Parathyroid adenoma (tissue), 2 donors: Measurements from ENCODE around the gene CIRBP.

Experiments used
- H2AFZ ChIP-seq: fragments of 300-600 bp; sonication (generic); one replicate; pipeline ENCODE4 v1.7.0; 2017; ENCODE audit warnings: antibody characterized with exemption, mild to moderate bottlenecking
- H3K27ac ChIP-seq: fragments of 300-600 bp; sonication (generic); one replicate; pipeline ENCODE4 v1.7.0; 2017
- H3K27me3 ChIP-seq: fragments of 300-600 bp; sonication (generic); one replicate; pipeline ENCODE4 v1.7.0; 2017; ENCODE audit warnings: low read length; ENCODE audit not compliant: control insufficient read depth, insufficient read depth
- H3K36me3 ChIP-seq: fragments of 300-600 bp; sonication (generic); one replicate; pipeline ENCODE4 v1.7.0; 2017; ENCODE audit warnings: low read length; ENCODE audit not compliant: control insufficient read depth, insufficient read depth
- H3K4me1 ChIP-seq: fragments of 300-600 bp; sonication (generic); one replicate; pipeline ENCODE4 v1.7.0; 2017; ENCODE audit warnings: control low read depth
- H3K4me2 ChIP-seq: fragments of 300-600 bp; sonication (generic); one replicate; pipeline ENCODE4 v1.7.0; 2017; ENCODE audit warnings: low read length
- H3K4me3 ChIP-seq: fragments of 300-600 bp; sonication (generic); one replicate; pipeline ENCODE4 v1.7.0; 2017; ENCODE audit warnings: low read depth, low read length
- H3K79me2 ChIP-seq: fragments of 300-600 bp; sonication (generic); one replicate; pipeline ENCODE4 v1.7.0; 2017; ENCODE audit warnings: control low read depth
- H3K9ac ChIP-seq: fragments of 300-600 bp; sonication (generic); one replicate; pipeline ENCODE4 v1.7.0; 2017; ENCODE audit warnings: mild to moderate bottlenecking
- H3K9me3 ChIP-seq: fragments of 300-600 bp; sonication (generic); one replicate; pipeline ENCODE4 v1.7.0; 2017; ENCODE audit warnings: low read length; ENCODE audit not compliant: control insufficient read depth
- TF ChIP-seq, protein P1 (sequence below): fragments of 300-600 bp; sonication (generic); IDR thresholded peaks from one replicate; pipeline ENCODE4 v1.7.0; 2017; ENCODE audit warnings: antibody characterized with exemption, mild to moderate bottlenecking
- donor health status: primary hyperparathyroidism.

Gene CIRBP

GRCh38 chr19:1224847-1225246, 44.3 kb upstream of the CIRBP start:
- Histone ChIP-seq H3K79me2 (peaks cover 41% of the 10 kb centered on the region), H3K4me3 (no peak overlapping the region), H3K4me2 (no peak overlapping the region), H3K9ac (no peak overlapping the region), H3K36me3 (no peaks in the 10 kb centered on the region), H3K27ac (no peak overlapping the region), H3K4me1 (no peaks in the 10 kb centered on the region), H3K27me3 (no peaks in the 10 kb centered on the region), H3K9me3 (no peaks in the 10 kb centered on the region), H2AFZ (no peak overlapping the region)
- TF ChIP-seq, protein P1, sequence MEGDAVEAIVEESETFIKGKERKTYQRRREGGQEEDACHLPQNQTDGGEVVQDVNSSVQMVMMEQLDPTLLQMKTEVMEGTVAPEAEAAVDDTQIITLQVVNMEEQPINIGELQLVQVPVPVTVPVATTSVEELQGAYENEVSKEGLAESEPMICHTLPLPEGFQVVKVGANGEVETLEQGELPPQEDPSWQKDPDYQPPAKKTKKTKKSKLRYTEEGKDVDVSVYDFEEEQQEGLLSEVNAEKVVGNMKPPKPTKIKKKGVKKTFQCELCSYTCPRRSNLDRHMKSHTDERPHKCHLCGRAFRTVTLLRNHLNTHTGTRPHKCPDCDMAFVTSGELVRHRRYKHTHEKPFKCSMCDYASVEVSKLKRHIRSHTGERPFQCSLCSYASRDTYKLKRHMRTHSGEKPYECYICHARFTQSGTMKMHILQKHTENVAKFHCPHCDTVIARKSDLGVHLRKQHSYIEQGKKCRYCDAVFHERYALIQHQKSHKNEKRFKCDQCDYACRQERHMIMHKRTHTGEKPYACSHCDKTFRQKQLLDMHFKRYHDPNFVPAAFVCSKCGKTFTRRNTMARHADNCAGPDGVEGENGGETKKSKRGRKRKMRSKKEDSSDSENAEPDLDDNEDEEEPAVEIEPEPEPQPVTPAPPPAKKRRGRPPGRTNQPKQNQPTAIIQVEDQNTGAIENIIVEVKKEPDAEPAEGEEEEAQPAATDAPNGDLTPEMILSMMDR, result no peak

GRCh38 chr19:1225440-1226226, 43.5 kb upstream of the CIRBP start:
- Histone ChIP-seq H3K36me3 (no peaks in the 10 kb centered on the region), H3K79me2 (peaks cover 33% of the 10 kb centered on the region), H3K4me3 (no peak overlapping the region), H3K27ac (no peak overlapping the region), H3K4me2 (no peak overlapping the region), H3K4me1 (no peaks in the 10 kb centered on the region), H3K9me3 (no peaks in the 10 kb centered on the region), H2AFZ (no peak overlapping the region), H3K9ac (no peak overlapping the region), H3K27me3 (no peaks in the 10 kb centered on the region)
- TF ChIP-seq, protein P1, result no peak

DNA sequence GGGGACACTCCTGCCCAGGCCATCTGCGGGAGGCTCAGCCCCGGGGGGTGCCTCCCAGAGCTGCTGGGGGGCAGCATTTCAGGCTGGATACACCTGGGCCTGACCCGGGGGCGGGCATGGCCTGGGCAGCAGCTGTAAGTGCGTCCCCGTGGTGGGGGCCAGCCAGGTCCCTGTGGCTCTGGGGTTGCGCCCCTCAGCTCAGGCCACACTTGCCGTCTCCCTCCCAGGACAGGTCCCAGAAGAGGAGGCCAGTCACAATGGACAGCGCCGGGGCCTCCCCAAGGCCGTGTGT, 43.0 kb upstream of the CIRBP start:
- Histone ChIP-seq H3K4me3 (no peak overlapping the region), H3K79me2 (peaks cover 28% of the 10 kb centered on the region), H2AFZ (no peak overlapping the region), H3K27ac (no peak overlapping the region), H3K27me3 (no peaks in the 10 kb centered on the region), H3K36me3 (no peaks in the 10 kb centered on the region), H3K4me2 (no peak overlapping the region), H3K9me3 (no peaks in the 10 kb centered on the region), H3K9ac (no peak overlapping the region), H3K4me1 (no peaks in the 10 kb centered on the region)
- TF ChIP-seq, protein P1, result no peak

- H3K79me2 ChIP-seq, result peaks cover 22% of the 10 kb centered on the region
- no peak overlapping the region for H3K27ac ChIP-seq
- TF ChIP-seq, protein P1, result no peak
- H3K4me1 ChIP-seq, result no peaks in the 10 kb centered on the region
- no peak overlapping the region for H3K9ac ChIP-seq
- H3K36me3 ChIP-seq, result no peaks in the 10 kb centered on the region
- H2AFZ ChIP-seq, result no peak overlapping the region
- no peak overlapping the region for H3K4me3 ChIP-seq
- no peaks in the 10 kb centered on the region for H3K9me3 ChIP-seq
- no peaks in the 10 kb centered on the region for H3K27me3 ChIP-seq
- H3K4me2 ChIP-seq, result no peak overlapping the region
These were observed 42.4 kb upstream of the CIRBP start for GRCh38 chr19:1226522-1227303.
